ENCODE results near the gene CPVL.

- TF ChIP-seq CTCF (IDR thresholded peaks at IDR 0.05) (no peak), EZH2 (IDR thresholded peaks at IDR 0.05; ENCODE audit: borderline replicate concordance, insufficient read depth, low read depth, low read length, poor library complexity, severe bottlenecking) (no peak)
Measured at GRCh38 chr7:29039821-29040578, 106.3 kb downstream of the CPVL start.

Measured in B cell (primary cell).